Bronchial smooth muscle cell (primary cell): ENCODE data around the gene PABPC1L. TPM values are rescaled to one million over a fixed set of nuclear protein-coding genes. Genes with fewer than 3 reads are reported as not detected.

Source experiments
- total RNA-seq: library from RNA; depleted of rRNA; stranded (reverse); fragments of >200 nt; gene quantifications from 2 replicates; pipeline ENCODE4 v1.2.1, GENCODE V29; 2014

The PABPC1L gene
- total RNA-seq, result 6.8 and 15.5 TPM in 2 replicates

DNA sequence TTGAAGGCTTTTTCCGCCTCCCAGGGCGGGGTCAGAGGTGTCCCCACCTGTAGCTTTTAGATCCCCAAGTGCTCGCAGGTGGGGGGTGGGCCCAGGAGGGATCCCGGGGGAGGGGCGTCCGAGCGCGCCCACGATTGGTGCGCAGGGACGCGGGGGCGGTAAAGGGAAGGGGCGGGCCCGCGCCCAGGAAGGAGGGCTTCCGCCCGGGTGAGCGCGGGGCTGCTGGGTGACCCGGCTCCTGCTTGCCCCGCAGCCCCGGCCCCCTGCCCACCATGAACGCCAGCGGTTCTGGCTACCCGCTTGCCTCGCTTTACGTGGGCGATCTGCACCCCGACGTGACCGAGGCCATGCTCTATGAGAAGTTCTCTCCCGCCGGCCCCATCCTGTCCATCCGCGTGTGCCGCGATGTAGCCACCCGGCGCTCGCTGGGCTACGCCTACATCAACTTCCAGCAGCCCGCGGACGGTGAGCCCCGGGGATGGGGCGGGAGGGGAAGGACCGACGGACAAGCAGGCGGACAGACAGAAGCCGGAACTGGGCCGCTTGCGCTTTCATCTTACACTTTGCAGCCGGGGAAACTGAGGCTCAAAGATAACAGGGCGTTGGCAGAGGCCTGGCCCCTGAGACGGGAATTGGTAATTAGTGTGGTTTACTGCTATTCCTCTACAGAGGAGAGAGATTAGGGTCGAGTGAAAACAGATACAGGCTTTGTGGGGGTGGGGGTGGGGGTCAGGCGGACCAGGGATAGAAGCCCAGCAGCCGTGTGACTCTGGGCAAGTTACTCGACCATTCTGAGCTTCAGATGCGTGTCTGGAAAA, at the start of gene PABPC1L:
PABPC1L (plus strand) TSS at position 189 of the 818 bp plus-strand sequence; CDS start at position 273, 84 bp downstream.

GRCh38 chr20:44885392-44886265, 24.2 kb upstream of the PABPC1L start, which contains the start of gene YWHAB:
Gene YWHAB, plus strand, starts transcription at chr20:44885705. Its CDS starts 15,829 bp downstream, at chr20:44901534.

GRCh38 chr20:44960103-44960852, 50.4 kb downstream of the PABPC1L start, which contains the start of gene TOMM34:
Gene TOMM34, minus strand, starts transcription at chr20:44960397. Its CDS starts 64 bp downstream, at chr20:44960333.

GRCh38 chr20:44966030-44966961, 56.4 kb downstream of the PABPC1L start, which contains the start of gene STK4:
Gene STK4, plus strand, starts transcription at chr20:44966512. Its CDS starts 57 bp downstream, at chr20:44966569.

Other genes with a start within 250 kb of the PABPC1L start
- 3.0 and 8.8 TPM in 2 replicates for gene CCN5, start 194.7 kb upstream of the PABPC1L start, total RNA-seq
- gene KCNK15, start 164.2 kb upstream of the PABPC1L start, total RNA-seq, result 0.09 and 0.47 TPM in 2 replicates
- gene RIMS4, start 99.5 kb upstream of the PABPC1L start, total RNA-seq, result under 0.01 and 0.16 TPM in 2 replicates
- gene YWHAB, start 24.4 kb upstream of the PABPC1L start, total RNA-seq, result 38.5 and 68.7 TPM in 2 replicates
- gene TOMM34, start 50.3 kb downstream of the PABPC1L start, total RNA-seq, result 6.5 and 19.7 TPM in 2 replicates
- 16.1 and 24.0 TPM in 2 replicates for gene STK4, start 56.5 kb downstream of the PABPC1L start, total RNA-seq
- gene KCNS1, start 191.1 kb downstream of the PABPC1L start, total RNA-seq, result 0.09 and 0.79 TPM in 2 replicates
- not detected in 2 replicates for gene WFDC5, start 205.1 kb downstream of the PABPC1L start, total RNA-seq
- gene WFDC12, start 214.4 kb downstream of the PABPC1L start, total RNA-seq, result not detected in 2 replicates